ENCODE measurements around the gene CBX3. TPM values are rescaled to one million over a fixed set of nuclear protein-coding genes. Genes with fewer than 3 reads are reported as not detected.
"Not testable (repeated sequence)": the region's sequence is repeated elsewhere in the genome, so short reads cannot be mapped to it uniquely, and the experiment has no call there.

The CBX3 gene
- 201 TPM for total RNA-seq

DNA sequence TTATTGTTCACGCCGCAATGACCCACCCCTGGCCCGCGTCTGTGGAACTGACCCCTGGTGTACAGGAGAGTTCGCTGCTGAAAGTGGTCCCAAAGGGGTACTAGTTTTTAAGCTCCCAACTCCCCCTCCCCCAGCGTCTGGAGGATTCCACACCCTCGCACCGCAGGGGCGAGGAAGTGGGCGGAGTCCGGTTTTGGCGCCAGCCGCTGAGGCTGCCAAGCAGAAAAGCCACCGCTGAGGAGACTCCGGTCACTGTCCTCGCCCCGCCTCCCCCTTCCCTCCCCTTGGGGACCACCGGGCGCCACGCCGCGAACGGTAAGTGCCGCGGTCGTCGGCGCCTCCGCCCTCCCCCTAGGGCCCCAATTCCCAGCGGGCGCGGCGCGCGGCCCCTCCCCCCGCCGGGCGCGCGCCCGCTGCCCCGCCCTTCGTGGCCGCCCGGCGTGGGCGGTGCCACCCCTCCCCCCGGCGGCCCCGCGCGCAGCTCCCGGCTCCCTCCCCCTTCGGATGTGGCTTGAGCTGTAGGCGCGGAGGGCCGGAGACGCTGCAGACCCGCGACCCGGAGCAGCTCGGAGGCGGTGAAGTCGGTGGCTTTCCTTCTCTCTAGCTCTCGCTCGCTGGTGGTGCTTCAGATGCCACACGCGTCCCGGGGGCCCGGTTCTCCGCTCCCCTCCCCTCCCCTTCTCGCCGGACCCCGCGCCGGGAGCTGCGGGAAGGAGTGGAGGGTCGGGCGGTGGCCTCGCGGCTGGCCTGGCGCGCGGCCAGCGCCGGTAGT lies at the start of gene CBX3:
Gene CBX3, plus strand, starts transcription at position 499 of the 772 bp plus-strand sequence. CDS start 1,254 bp downstream, outside the sequence.
- peak; percentile 84 for DNase-seq

DNA sequence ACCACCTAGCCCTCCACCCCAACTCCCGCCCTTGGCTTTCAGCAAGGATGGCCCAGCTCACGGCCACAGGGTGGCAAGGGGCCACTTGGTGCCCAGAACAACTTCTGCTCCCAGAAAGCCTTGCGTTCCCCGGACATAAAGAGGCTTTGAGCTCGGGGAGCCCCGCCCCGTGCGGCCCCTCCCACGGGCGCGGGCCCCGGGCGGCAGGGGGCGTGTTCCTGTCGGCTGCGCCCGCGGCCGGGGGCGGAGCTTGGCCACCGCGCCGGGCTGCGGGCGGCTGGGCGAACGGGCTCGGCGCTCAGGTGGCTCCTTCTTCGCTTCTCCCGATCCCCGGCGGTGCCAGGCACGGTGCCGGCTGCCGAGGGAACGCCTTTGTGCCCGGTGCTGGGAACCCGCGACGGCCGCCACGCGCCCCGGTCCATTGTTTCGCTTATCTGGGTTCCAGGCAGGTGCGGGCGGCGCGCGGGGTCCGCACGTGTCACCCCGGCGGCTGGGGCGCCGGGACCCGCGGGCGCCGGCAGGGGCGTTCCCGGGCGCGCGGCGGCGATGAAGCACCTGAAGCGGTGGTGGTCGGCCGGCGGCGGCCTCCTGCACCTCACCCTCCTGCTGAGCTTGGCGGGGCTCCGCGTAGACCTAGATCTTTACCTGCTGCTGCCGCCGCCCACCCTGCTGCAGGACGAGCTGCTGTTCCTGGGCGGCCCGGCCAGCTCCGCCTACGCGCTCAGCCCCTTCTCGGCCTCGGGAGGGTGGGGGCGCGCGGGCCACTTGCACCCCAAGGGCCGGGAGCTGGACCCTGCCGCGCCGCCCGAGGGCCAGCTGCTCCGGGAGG lies 49.4 kb upstream of the CBX3 start, which contains the start of gene NFE2L3:
Gene NFE2L3, plus strand, starts transcription at position 246 of the 829 bp plus-strand sequence. Its CDS starts 301 bp downstream, at position 547.
- peak; percentile 17 for DNase-seq

DNA sequence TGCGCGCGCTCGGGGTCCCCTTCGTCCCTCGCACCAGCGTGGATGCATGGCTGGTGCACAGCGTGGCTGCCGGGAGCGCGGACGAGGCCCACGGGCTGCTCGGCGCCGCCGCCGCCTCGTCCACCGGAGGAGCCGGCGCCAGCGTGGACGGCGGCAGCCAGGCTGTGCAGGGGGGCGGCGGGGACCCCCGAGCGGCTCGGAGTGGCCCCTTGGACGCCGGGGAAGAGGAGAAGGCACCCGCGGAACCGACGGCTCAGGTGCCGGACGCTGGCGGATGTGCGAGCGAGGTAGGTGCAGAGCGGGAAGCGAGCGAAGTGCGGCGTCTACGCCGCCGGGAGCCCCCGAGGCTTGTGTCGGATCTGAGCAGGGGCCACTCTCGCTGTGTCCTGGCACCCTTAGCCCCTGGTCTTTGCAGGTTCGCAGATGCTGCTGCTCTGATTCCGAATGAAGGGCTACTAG lies 48.7 kb upstream of the CBX3 start:
- not testable (repeated sequence) for DNase-seq

DNA sequence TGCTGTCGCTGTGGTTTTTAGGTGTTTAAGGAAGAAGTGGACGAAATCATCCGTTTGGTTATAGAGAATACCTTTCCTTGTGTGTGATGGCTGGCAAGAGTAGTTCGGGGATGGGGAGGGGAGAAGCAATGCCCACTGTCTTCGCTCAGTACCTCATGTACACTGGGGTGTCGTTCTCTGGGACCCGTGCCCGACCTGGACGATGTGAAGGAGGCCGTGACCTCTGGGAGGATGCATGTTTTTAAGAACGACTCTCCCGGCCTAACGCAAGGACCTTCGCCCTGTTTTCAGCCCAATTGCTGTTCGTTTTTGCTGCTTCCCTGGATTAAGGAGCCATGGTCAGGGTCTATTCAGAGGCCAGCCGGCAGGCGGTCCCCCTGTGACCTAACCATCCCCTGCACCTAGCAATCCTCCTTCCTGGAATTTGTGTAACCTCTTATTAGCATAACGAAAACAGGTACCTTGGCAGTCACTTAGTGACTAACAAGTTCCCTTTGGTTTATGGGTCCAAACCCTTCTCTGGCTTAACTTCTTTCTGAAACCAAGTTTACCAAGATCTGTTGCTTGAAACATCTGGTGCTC lies 48.2 kb upstream of the CBX3 start:
- DNase-seq = no peak

DNA sequence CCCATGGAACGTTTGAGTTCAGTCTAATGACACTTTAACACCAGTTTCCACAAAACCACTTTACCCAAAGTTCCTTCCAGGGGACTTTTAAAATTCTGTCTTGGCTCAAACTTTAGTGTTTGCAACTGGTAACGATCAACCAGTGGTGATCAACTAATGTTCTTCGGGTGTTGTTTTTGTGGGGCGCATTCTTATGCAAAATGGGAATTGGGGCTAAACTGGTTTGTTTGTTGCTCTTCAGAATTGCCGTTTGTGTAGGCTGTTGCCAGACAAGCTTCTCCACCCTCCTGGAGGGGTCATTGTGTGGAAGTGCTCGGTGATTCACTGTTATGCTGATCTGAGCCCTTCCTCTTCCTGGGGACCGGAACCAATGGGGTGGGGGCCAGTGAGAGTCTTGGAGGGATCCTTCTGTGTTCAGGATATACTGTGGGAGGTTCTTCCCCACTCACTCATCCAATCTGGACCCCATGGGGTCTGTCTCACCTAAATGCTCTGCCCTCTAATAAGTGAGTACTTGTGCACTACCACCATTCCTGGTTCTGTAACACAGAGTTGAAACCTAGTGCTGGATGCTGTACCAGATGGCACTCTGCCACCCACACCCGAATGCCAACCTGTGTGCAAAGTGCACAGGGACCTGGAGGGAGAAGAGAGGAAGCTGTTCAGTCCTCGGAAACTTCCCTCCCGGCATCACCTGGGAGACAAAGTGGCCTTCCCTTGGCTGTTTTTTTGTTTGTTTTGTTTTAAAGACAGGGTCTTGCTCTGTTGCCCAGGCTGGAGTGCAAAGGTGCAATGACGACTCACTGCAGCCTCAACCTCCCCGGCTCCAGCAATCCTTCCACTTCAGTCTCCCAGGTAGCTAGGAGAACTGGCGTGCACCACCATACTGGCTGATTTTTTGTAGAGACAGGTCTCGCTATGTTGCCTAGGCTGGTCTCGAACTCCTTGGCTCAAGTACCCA lies 47.4 kb upstream of the CBX3 start:
- DNase-seq = no peak

DNA sequence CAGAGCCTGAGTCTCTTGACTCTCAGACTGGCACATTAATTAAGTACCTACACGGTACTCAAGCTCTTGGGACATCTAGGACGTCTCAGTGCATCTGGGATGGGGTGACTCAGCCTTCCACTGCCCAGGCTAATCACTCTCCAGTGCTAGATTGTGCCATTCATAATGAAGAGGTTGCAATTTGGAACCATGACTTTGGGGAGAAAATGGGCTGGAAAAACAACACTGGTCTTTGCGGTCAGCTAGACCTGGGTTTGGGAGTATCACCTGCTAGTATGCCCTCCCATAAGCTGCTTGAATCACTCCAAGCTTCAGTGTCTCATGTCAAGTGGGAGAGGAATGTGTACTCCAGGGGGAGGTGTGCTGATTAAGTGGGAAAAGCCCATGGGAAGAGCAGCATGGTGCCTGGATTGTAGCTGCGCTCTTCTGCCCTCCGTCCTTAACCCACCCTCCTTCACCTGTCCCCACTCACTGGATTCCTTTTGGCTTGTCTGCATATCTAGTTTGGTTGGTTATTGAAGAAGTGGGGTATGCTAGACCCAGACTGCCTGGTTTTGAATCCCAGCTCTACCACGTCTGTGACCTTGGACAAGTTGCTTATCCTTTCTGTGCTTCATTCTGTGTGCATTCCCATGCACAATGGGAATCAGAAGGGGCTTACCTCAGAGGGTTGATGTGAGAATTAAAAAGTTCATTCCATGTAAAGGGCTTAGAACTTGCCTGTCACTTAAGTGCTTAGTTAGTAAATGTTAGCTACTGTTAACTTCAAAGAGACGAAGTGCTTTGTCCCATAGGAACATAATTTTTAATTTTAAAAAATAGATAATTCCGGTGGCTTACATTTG lies 45.8 kb upstream of the CBX3 start:
- no peak for DNase-seq

DNA sequence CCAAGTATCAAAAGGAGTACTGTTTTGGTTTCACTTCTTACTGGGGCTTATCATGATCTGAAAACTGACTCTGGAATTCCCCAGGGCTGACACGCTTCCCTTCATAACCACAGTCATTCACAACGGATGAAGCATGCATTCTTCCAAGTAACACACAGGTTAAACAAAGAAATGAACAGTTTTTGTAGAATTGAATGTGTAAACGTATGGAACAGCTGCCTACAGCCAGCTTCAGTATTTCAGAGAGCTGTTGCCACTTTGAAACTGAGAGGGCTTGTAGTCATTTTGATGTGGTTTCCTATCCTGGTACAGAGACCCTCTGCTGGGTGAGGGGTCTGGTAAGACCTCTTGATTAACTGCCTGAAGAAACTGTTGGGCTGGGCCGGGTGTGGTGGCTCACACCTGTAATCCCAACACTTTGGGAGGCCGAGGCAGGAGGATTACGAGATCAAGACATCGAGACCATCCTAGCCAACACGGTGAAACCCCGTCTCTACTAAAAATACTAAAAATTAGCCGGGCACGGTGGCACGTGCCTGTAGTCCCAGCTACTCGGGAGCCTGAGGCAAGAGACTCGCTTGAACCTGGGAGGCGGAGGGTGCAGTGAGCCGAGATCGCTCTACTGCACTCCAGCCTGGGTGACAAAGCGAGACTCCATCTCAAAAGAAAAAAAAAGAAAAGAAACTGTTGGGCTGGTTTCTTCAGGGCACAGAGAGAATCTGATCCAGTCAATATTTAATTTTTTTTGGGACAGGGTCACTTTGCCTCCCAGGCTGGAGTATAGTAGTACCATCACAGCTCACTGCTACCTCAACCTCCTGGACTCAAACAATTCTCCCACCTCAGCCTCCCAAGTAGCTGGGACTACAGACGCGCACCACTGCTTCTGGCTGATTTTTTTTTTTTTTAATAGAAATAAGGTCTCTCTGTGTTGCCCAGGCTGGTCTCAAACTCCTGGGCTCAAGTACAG lies 44.8 kb upstream of the CBX3 start:
- no peak for DNase-seq

DNA sequence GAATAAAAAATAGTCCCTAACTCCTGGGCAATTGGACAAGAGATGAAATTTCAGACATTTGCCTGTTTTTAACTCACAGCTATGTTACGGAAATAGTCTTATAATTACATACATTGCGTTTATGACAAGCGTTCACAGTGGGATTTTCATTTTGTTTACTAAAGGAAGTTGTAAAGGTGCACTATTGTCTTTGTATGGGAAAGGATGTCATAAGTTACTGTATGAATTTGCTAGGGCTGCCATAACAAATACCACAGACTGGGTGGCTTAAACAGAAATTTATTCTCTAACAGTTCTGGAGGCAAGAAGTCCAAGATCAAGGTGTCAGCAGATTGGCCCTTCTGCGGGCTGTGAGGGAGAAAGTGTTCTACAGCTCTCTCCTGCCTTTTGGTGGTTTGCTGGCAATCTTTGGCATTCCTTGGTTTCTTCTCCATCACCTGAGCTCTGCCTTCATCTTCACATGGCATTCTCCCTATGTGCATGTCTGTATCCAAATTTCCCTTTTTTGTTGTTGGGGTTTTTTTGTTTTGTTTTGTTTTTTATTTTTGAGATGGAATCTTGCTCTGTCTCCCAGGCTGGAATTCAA lies 43.9 kb upstream of the CBX3 start:
- no peak for DNase-seq

DNA sequence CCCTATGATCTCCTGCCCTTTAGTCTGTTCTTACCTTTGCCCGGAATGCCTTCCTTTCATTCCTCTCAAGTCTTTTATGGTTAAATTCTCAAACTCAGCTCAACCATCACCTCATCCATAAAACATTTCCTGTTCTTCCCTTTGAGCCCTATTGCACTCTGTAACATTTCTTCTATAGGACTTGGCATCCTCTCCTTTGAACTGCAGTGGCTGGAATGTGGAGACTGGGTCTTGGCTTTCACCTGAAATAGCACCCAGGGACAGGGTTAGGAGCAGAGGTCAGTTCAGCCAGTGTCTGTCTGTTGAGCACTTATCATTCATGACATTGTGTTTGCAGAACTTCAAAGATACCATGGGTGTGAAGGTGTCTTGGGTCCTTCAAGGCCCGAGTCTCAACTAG lies 42.3 kb upstream of the CBX3 start:
- no peak for DNase-seq

DNA sequence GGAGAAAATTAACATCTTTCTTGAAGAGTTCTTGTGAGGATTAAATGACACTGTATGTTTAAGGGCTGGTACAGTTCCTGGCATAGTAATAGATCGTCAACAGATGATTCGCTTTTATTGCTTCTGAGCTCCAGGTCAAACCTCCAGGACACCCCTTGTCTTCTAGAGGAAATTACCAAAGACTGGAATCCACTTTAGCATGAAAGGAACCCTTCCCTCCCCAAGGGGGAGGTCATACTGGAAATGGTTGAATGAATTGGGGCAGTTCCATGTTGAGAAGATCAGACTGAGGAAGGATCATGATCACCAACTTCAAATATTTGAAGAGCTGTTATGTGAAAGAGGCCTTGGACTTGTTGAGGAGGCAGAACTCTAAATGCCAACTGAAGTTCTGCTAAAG lies 40.6 kb upstream of the CBX3 start:
- DNase-seq = no peak

DNA sequence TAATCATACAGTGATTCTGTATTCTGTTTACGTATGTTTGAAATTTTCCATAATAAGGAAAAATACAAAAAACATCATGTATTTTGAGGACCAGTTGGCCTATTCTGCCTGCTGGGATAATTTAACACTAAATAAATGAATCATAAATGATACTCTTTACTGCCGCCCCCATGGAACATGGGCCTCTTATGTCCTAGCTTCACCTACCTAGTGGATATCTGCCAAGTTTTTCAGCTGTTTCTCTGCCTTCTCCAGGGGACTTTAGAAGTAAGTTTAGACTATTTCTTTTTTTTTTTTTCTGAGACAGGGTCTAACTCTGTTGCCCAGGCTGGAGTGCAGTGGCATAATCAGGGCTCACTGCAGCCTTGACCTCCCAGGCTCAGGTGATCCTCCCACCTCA lies 39.1 kb upstream of the CBX3 start:
- DNase-seq = no peak

DNA sequence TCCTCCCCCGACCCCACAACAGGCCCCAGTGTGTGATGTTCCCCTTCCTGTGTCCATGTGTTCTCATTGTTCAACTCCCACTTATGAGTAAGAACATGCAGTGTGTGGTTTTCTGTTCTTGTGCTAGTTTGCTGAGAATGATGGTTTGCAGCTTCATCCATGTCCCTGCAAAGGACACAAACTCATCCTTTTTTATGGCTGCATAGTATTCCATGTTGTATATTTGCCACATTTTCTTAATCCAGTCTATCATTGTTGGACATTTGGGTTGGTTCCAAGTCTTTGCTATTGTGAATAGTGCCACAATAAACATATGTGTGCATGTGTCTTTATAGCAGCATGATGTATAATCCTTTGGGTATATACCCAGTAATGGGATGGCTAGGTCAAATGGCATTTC lies 37.7 kb upstream of the CBX3 start:
- not testable (repeated sequence) for DNase-seq

DNA sequence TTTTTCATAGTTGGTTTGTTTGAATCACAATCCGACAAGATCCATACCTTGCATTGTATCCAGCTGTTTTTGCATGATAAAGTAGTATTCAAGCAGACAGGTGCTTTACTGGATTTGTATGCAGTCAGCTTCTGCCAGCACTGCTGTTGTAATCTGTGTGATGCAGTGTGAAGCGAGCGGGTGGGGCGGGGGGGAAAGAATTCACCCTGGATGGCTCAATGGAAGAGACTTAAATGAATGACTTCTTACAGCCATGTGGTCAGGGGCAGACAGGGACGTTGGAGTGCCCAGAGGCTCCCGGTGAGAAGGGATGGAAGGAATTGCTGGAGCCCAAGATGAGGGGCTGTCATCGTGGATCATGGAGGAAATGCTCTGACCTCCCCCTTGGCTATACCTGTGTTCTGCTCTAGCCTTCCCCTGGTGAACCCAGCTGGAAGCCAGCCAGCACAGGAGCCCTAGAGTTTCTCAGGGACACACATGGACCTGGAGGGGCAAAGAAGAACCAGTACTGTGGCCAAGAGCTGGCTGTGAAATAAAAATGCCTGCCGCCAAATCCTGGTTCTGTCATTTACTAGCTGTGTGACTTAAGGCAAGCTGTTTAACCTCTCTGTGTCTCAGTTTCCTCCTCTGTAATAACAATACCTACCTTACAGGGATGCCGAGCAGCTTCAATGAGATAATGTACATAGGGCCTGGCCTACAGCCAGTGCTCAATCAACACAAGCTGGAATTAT lies 35.4 kb upstream of the CBX3 start:
- DNase-seq = no peak

DNA sequence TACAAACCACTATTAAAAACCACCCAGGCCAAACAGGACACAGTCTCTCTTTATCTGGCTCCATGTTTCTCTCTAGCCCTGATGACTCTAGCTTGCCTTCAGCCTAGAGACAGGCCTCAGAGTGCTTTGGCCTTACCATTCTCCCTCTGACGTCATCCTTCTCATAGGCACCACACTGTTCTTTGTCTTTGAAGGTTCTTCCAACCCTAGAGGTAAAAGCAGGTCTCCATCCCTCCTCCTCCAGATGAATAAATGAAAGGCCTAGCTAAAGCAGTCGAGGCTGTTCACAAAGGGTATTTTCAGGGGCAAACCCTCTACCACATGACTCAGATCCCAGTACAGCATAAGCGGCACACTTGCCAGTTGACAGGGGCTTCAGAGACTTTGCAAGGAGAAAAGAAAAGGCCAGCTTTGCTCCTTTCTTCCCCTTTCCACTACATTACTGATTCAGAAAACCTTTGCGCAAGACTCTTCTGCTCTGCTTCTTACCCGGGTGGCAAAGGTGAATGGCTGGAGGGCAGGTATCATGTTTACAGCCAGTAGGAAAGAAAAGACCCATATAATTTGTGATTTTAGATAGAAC lies 34.8 kb upstream of the CBX3 start:
- no peak for DNase-seq

DNA sequence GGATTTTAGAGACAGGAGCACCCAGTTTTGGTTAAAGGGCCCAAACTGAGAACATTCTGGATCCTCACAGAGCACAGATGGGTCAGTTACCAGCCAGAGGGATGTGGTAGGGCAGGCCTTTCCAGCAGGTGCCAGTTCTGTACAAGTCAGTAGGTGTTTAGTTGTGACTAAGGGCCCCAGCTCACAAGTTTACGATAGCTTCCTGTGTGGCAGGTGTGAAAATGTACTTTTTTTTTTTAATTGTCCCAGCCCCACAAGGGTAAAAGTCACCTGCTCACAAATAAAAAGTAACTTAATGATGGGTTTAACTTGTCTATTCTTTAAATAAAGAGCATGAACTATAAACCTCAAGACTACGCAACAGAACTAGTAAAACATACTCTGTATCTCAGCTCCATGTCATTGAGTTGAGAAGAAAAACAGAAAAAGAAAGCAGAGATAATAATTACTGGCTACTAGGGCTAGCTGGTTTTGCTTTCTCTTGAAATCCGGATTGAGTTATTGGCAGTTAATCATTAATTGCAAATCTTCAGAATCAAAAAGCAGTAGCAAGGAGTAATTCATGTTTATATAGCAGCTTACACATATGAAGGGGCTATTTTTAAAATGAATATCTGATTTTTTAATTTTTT lies 34.1 kb upstream of the CBX3 start:
- no peak for DNase-seq

DNA sequence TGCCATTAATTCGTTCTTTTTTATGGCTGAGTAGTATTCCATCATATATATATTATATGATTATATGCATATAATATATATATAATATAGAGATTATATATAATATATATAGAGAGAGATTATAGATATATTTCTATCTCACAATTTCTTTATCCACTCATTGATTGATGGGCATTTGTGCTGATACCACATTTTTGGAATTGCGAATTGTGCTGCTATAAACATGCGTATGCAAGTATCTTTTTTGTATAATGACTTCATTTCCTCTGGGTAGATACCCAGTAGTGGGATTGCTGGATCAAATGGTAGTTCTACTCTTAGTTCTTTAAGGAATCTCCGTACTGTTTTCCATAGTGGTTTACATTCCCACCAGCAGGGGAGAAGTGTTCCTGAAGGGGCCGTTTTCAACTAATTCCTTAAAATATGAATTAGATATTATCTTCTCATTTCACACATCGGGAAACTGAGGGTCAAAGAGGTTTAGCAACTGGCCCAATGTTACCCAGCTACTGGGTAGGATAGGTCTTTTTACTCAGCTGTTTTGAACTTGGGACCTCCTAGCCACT lies 33.0 kb upstream of the CBX3 start:
- DNase-seq = no peak

DNA sequence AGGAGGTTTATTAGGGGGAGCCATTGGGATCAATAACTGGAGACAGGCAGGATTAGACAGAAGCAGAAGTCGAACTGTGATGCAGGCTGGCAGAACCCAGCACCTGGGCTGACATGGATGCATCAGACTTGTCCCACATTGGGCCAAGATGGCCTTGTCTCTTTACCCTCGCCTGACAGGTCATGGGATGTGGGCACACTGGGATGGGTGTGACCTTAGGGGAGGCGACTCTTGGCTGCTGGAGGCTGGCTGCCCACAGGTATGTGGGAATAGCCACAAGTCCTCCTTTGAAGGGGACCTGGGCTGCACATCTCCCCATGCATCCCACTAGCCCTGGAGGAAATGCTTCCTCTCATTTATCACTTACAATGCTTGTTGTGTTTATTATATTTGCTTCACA lies 32.3 kb upstream of the CBX3 start:
- DNase-seq = no peak

Data from occipital lobe (tissue), 2 donors.